H1 (cell line): ENCODE measurements around the gene PREX1. TPM values are rescaled to one million over a fixed set of nuclear protein-coding genes. Genes with fewer than 3 reads are reported as not detected.

Experiments used
- EZH2 ChIP-seq: fragments of 200-600 bp; sonication (generic); IDR thresholded peaks from 2 replicates; pipeline ENCODE4 v1.7.1; 2012; ENCODE audit warnings: low read depth, mild to moderate bottlenecking, moderate library complexity, low read length, inconsistent platforms; ENCODE audit not compliant: severe bottlenecking
- PHF8 ChIP-seq: fragments of 200-600 bp; sonication (generic); conservative IDR thresholded peaks from 2 replicates; pipeline ENCODE4 v1.7.1; 2012; ENCODE audit warnings: low read depth, mild to moderate bottlenecking, inconsistent platforms, low read length, moderate library complexity
- SIX5 ChIP-seq: IDR thresholded peaks from 2 replicates; pipeline ENCODE4 v1.6.1; 2011; ENCODE audit warnings: mild to moderate bottlenecking, low read depth, low read length
- polyA plus RNA-seq, 7 experiments: library from polyadenylated mRNA; depleted of rRNA in 3 of 7; stranded (reverse) in 5 of 7; unstranded in 2 of 7; fragments of >200 nt in 5 of 7; fragments of 200-250 nt in 2 of 7; gene quantifications; 1 replicate in 5 of 7; 2 replicates in 1 of 7; 4 replicates in 1 of 7; pipeline versions ENCODE4 v1.2.1 to v1.2.3, GENCODE V29; 2011 to 2013; ENCODE audit warnings: missing spikeins in 2 of 7, mixed read lengths in 2 of 7
- total RNA-seq: library from RNA; stranded (reverse); fragmentation: NEBNext Ultra II Directional; extraction: Animal tissue kit (Norgen Biotek cat#: 25700); gene quantifications from 2 replicates; pipeline ENCODE4 v1.2.1, GENCODE V29; 2021

The PREX1 gene
- total and polyA plus RNA-seq, 2 of the 8 experiments (the other 6 are each of a cell fraction or from before 2014, with no cell fraction given) = 10.7 to 12.8 TPM

- TF ChIP-seq EZH2 (no peak), PHF8 (no peak), SIX5 (no peak)
Observed at GRCh38 chr20:48740292-48740649, 87.5 kb downstream of the PREX1 start (continued).
